ENCODE results near the gene HSPA9.

GRCh38 chr5:138523406-138523805, 51.8 kb downstream of the HSPA9 start:
- no peak for TF ChIP-seq EZH2 (IDR thresholded peaks at IDR 0.05)
- TF ChIP-seq POLR2AphosphoS5 (IDR thresholded peaks at IDR 0.05; ENCODE audit: borderline replicate concordance, low read depth, low read length): no peak
- no peak for TF ChIP-seq FOXP2 (optimal IDR thresholded peaks at IDR 0.05; ENCODE audit: control extremely low read depth, extremely low read length, insufficient read depth)

All from SK-N-MC (cell line).